ENCODE measurements around the gene HPSE. TPM values are rescaled to one million over a fixed set of nuclear protein-coding genes. Genes with fewer than 3 reads are reported as not detected.

The HPSE gene
- total RNA-seq, 4 donors from 2014 or later, result 4.8 to 10.6 (median 9.3) TPM

DNA sequence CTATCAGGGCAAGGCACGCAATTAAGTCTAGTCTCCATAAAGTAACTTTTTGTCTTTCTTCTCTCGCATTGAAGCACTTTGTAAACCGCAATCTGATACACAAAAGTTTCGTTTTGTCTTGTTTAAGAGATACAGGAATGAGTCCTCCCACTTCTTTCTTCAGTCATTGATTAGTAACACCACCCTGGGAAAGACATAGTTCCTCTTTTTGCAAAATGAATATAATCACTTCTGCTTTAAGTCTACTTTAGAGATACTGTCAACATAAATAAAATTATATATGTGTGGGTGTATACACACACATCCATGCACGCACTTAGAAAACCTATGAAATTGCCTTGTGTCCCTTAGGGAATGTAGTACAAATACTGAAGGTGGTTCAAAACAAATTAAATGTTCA, 61.7 kb downstream of the HPSE start:
- DNase-seq (ENCODE audit: low spot score in 2 of 2), result no peak
- Histone ChIP-seq H3K4me1 (no peaks in the 10 kb centered on the region), H3K27me3 (no peaks in the 10 kb centered on the region), H3K36me3 (peaks cover 11% of the 10 kb centered on the region), H3K27ac (no peak overlapping the region), H3K9me3 (no peaks in the 10 kb centered on the region), H3K4me3 (no peak overlapping the region)
- 89% methylated on average over 5 of the region's 5 CpGs for WGBS
- TF ChIP-seq CTCF (IDR thresholded peaks at IDR 0.05) (no peak), POLR2A (IDR thresholded peaks at IDR 0.05) (no peak), EP300 (IDR thresholded peaks at IDR 0.05) (no peak), POLR2AphosphoS5 (IDR thresholded peaks at IDR 0.05) (no peak)

- Histone ChIP-seq H3K4me3 (no peak overlapping the region), H3K27me3 (no peaks in the 10 kb centered on the region), H3K9me3 (no peaks in the 10 kb centered on the region), H3K27ac (no peak overlapping the region), H3K4me1 (no peaks in the 10 kb centered on the region), H3K36me3 (peaks cover 13% of the 10 kb centered on the region)
- TF ChIP-seq CTCF (IDR thresholded peaks at IDR 0.05) (no peak), EP300 (IDR thresholded peaks at IDR 0.05) (no peak), POLR2AphosphoS5 (IDR thresholded peaks at IDR 0.05) (no peak), POLR2A (IDR thresholded peaks at IDR 0.05) (no peak)
- no peak for DNase-seq (ENCODE audit: low spot score in 2 of 2)
- 87% methylated on average over 1 of the region's 1 CpG for WGBS
These were observed 65.4 kb downstream of the HPSE start for GRCh38 chr4:83269256-83269655.

GRCh38 chr4:83268491-83268890, 66.2 kb downstream of the HPSE start:
- 50% methylated on average over 2 of the region's 2 CpGs for WGBS
- Histone ChIP-seq H3K4me3 (no peak overlapping the region), H3K27ac (no peak overlapping the region), H3K36me3 (peaks cover 17% of the 10 kb centered on the region), H3K27me3 (no peaks in the 10 kb centered on the region), H3K4me1 (no peaks in the 10 kb centered on the region), H3K9me3 (no peaks in the 10 kb centered on the region)
- no peak for DNase-seq (ENCODE audit: low spot score in 2 of 2)
- TF ChIP-seq POLR2AphosphoS5 (IDR thresholded peaks at IDR 0.05) (no peak), POLR2A (IDR thresholded peaks at IDR 0.05) (no peak), CTCF (IDR thresholded peaks at IDR 0.05) (no peak), EP300 (IDR thresholded peaks at IDR 0.05) (no peak)

- Histone ChIP-seq H3K4me3 (no peak overlapping the region), H3K4me1 (no peaks in the 10 kb centered on the region), H3K9me3 (no peaks in the 10 kb centered on the region), H3K27ac (no peak overlapping the region), H3K27me3 (no peaks in the 10 kb centered on the region), H3K36me3 (peaks cover 19% of the 10 kb centered on the region)
- WGBS, result 96% methylated on average over 3 of the region's 3 CpGs
- no peak for DNase-seq (ENCODE audit: low spot score in 2 of 2)
- TF ChIP-seq EP300 (IDR thresholded peaks at IDR 0.05), result no peak
- TF ChIP-seq POLR2AphosphoS5 (IDR thresholded peaks at IDR 0.05), result no peak
- TF ChIP-seq CTCF (IDR thresholded peaks at IDR 0.05), result no peak
- TF ChIP-seq POLR2A (IDR thresholded peaks at IDR 0.05), result no peak
These were observed 66.7 kb downstream of the HPSE start for GRCh38 chr4:83267830-83268475.

- peaks cover 19% of the 10 kb centered on the region for H3K36me3 ChIP-seq
- H3K27ac ChIP-seq, result no peak overlapping the region
- WGBS, result 83% methylated on average over 7 of the region's 7 CpGs
- H3K27me3 ChIP-seq, result no peaks in the 10 kb centered on the region
- DNase-seq (ENCODE audit: low spot score in 2 of 2), result no peak
- no peaks in the 10 kb centered on the region for H3K4me1 ChIP-seq
- no peak for TF ChIP-seq EP300 (IDR thresholded peaks at IDR 0.05)
- no peak for TF ChIP-seq CTCF (IDR thresholded peaks at IDR 0.05)
- TF ChIP-seq POLR2AphosphoS5 (IDR thresholded peaks at IDR 0.05), result no peak
- TF ChIP-seq POLR2A (IDR thresholded peaks at IDR 0.05), result no peak
- H3K4me3 ChIP-seq, result no peak overlapping the region
- H3K9me3 ChIP-seq, result no peaks in the 10 kb centered on the region
These were observed 67.4 kb downstream of the HPSE start for GRCh38 chr4:83267121-83267829.
